Measurements from ENCODE around the gene SLC6A7. TPM values are rescaled to one million over a fixed set of nuclear protein-coding genes. Genes with fewer than 3 reads are reported as not detected.

SLC6A7 gene
- total and polyA plus RNA-seq, 8 donors = 29.3 TPM; not detected in 7

- peaks cover 0 to 4% (median 0%) of the 10 kb centered on the region in 3 donors for H3K27me3 ChIP-seq
- intact Hi-C loops (cut with DNase I; ENCODE audit: low total_unique reads) = no loop called here
- TF ChIP-seq CTCF (IDR thresholded peaks at IDR 0.05) (no peak), POLR2A (IDR thresholded peaks at IDR 0.05) (no peak), POLR2AphosphoS5 (IDR thresholded peaks at IDR 0.05) (no peak), EP300 (IDR thresholded peaks at IDR 0.05) (no peak)
- peaks cover 0 to 25% (median 9%) of the 10 kb centered on the region in 4 donors for H3K4me1 ChIP-seq
- no peak overlapping the region for H3K27ac ChIP-seq
- H3K4me3 ChIP-seq = no peak overlapping the region
- H3K9me3 ChIP-seq = no peaks in the 10 kb centered on the region
- 58 to 66% (median 63%) methylated on average over 8 of the region's 8 CpGs for WGBS, 5 donors
- no peaks in the 10 kb centered on the region for H3K36me3 ChIP-seq
- no peak for DNase-seq
These were observed 13.0 kb upstream of the SLC6A7 start for GRCh38 chr5:150176745-150177477.

- no peaks in the 10 kb centered on the region for H3K36me3 ChIP-seq
- intact Hi-C loops (cut with DNase I; ENCODE audit: low total_unique reads) = no loop called here
- TF ChIP-seq POLR2AphosphoS5 (IDR thresholded peaks at IDR 0.05) (no peak), EP300 (IDR thresholded peaks at IDR 0.05) (no peak), CTCF (IDR thresholded peaks at IDR 0.05) (no peak), POLR2A (IDR thresholded peaks at IDR 0.05) (no peak)
- no peak overlapping the region for H3K4me3 ChIP-seq
- 67 to 78% (median 73%) methylated on average over 4 of the region's 4 CpGs for WGBS, 5 donors
- peaks cover 0 to 4% (median 0%) of the 10 kb centered on the region in 3 donors for H3K27me3 ChIP-seq
- no peak for DNase-seq
- H3K9me3 ChIP-seq = no peaks in the 10 kb centered on the region
- H3K27ac ChIP-seq = no peak overlapping the region
- H3K4me1 ChIP-seq = peaks cover 0 to 28% (median 11%) of the 10 kb centered on the region in 4 donors
These were observed 12.1 kb upstream of the SLC6A7 start for GRCh38 chr5:150177721-150178120.

- TF ChIP-seq EP300 (IDR thresholded peaks at IDR 0.05) = no peak
- TF ChIP-seq POLR2A (IDR thresholded peaks at IDR 0.05) = no peak
- no peak for TF ChIP-seq POLR2AphosphoS5 (IDR thresholded peaks at IDR 0.05)
- TF ChIP-seq CTCF (IDR thresholded peaks at IDR 0.05) = no peak
- 43 to 71% (median 47%) methylated on average over 4 of the region's 4 CpGs for WGBS, 5 donors
- peaks cover 0 to 32% (median 11%) of the 10 kb centered on the region in 4 donors for H3K4me1 ChIP-seq
- H3K27ac ChIP-seq = no peak overlapping the region
- peaks cover 0 to 4% (median 0%) of the 10 kb centered on the region in 3 donors for H3K27me3 ChIP-seq
- no peak for DNase-seq
- no peaks in the 10 kb centered on the region for H3K9me3 ChIP-seq
- H3K4me3 ChIP-seq = no peak overlapping the region
- intact Hi-C loops (cut with DNase I; ENCODE audit: low total_unique reads) = no loop called here
- H3K36me3 ChIP-seq = no peaks in the 10 kb centered on the region
These were observed 11.6 kb upstream of the SLC6A7 start for GRCh38 chr5:150178262-150178661.

GRCh38 chr5:150179019-150179620 lies 10.7 kb upstream of the SLC6A7 start:
- Histone ChIP-seq H3K4me1 (peaks cover 0 to 32% (median 11%) of the 10 kb centered on the region in 4 donors), H3K27ac (peak overlapping the region in 1 of 5 donors; percentile 75), H3K9me3 (no peaks in the 10 kb centered on the region), H3K27me3 (peaks cover 0 to 3% (median 0%) of the 10 kb centered on the region in 3 donors), H3K4me3 (no peak overlapping the region), H3K36me3 (no peaks in the 10 kb centered on the region)
- intact Hi-C loops (cut with DNase I; ENCODE audit: low total_unique reads) = no loop called here
- 83 to 92% (median 90%) methylated on average over 6 to 7 of the region's 7 CpGs for WGBS, 5 donors
- TF ChIP-seq POLR2AphosphoS5 (IDR thresholded peaks at IDR 0.05) = no peak
- no peak for TF ChIP-seq CTCF (IDR thresholded peaks at IDR 0.05)
- no peak for TF ChIP-seq POLR2A (IDR thresholded peaks at IDR 0.05)
- TF ChIP-seq EP300 (IDR thresholded peaks at IDR 0.05) = no peak
- DNase-seq = no peak

All from stomach (tissue), 9 donors.